WERI-Rb-1 (cell line): Measurements from ENCODE around the gene PSMD12.

ENCODE experiments used
- DNase-seq: peaks from one replicate; pipeline ENCODE4 v3.0.0-alpha.2; 2020
- H3K27ac ChIP-seq: fragments of 250-450 bp; sonication (Bioruptor Pico); 2 replicates; pipeline ENCODE4 v1.5.1; 2020; ENCODE audit warnings: mild to moderate bottlenecking, moderate library complexity
- H3K27me3 ChIP-seq: fragments of 250-450 bp; sonication (Bioruptor Pico); 2 replicates; pipeline ENCODE4 v1.5.1; 2021; ENCODE audit warnings: mild to moderate bottlenecking, low read depth, moderate library complexity; ENCODE audit not compliant: insufficient read depth, severe bottlenecking
- H3K36me3 ChIP-seq: fragments of 250-450 bp; sonication (Bioruptor Pico); 2 replicates; pipeline ENCODE4 v1.5.1; 2020; ENCODE audit warnings: mild to moderate bottlenecking, moderate library complexity
- H3K4me3 ChIP-seq: 2 replicates; pipeline ENCODE4 v1.5.1; 2011; ENCODE audit warnings: low read depth, mild to moderate bottlenecking, control low read depth, low read length
- H3K9me3 ChIP-seq: fragments of 250-450 bp; sonication (Bioruptor Pico); 2 replicates; pipeline ENCODE4 v1.5.1; 2021; ENCODE audit warnings: mild to moderate bottlenecking, moderate library complexity; ENCODE audit not compliant: severe bottlenecking
- TF ChIP-seq, protein P1 (sequence below): IDR thresholded peaks from 2 replicates; pipeline ENCODE4 v1.5.1; 2011; ENCODE audit warnings: low read depth, mild to moderate bottlenecking, control low read depth, inconsistent platforms, low read length

PSMD12 gene

DNA sequence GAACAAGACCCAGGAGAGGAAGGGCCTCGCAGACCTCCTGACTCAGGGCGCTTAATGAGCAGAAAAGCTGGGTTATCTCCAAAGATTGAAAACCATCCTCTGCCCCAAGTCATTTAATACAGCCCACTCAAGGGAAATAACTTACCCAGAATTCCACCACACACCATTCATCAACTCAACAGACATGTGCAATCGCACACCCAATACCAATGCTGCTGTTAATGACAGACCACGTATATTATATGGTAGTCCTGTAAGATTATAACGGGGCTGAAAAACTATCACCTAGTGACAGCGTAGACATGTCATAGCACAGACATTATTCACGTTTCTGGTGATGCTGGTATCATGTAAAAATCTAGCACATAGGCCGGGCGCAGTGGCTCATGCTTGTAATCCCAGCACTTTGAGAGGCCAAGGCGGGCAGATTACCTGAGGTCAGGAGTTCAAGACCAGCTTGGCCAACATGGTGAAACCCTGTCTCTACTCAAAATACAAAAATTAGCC is 68.9 kb downstream of the PSMD12 start:
- Histone ChIP-seq H3K27ac (no peak overlapping the region), H3K9me3 (peaks cover 4% of the 10 kb centered on the region), H3K4me3 (no peak overlapping the region), H3K27me3 (no peaks in the 10 kb centered on the region), H3K36me3 (no peaks in the 10 kb centered on the region)
- TF ChIP-seq, protein P1, sequence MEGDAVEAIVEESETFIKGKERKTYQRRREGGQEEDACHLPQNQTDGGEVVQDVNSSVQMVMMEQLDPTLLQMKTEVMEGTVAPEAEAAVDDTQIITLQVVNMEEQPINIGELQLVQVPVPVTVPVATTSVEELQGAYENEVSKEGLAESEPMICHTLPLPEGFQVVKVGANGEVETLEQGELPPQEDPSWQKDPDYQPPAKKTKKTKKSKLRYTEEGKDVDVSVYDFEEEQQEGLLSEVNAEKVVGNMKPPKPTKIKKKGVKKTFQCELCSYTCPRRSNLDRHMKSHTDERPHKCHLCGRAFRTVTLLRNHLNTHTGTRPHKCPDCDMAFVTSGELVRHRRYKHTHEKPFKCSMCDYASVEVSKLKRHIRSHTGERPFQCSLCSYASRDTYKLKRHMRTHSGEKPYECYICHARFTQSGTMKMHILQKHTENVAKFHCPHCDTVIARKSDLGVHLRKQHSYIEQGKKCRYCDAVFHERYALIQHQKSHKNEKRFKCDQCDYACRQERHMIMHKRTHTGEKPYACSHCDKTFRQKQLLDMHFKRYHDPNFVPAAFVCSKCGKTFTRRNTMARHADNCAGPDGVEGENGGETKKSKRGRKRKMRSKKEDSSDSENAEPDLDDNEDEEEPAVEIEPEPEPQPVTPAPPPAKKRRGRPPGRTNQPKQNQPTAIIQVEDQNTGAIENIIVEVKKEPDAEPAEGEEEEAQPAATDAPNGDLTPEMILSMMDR: no peak
- DNase-seq: no peak

DNA sequence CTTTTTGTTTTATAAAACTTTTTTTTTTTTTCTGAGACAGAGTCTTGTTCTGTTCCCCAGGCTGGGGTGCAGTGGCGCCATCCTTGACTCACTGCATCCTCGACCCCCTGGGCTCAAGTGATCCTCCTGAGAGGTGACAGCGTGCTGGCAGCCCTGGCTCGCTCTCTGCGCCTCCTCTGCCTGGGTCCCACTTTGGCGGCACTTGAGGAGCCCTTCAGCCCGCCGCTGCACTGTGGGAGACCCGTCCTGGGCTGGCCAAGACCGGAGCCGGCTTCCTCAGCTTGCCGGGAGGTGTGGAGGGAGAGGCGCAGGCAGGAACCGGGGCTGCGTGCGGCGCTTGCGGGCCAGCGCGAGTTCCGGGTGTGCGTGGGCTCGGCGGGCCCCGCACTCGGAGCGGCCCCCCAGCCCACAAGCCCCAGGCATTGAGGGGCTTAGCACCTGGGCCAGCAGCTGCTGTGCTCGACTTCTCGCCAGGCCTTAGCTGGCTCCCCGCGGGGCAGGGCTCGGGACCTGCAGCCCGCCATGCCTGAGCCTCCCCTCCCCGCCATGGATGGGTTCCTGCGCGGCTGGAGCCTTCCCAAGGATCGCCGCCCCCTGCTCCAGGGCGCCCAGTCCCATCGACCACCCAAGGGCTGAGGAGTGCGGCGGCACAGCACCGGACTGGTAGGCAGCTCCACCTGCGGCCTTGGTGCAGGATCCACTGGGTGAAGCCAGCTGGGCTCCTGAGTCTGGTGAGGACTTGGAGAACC is 71.8 kb downstream of the PSMD12 start:
- no peak for DNase-seq
- TF ChIP-seq, protein P1: no peak
- Histone ChIP-seq H3K9me3 (peaks cover 4% of the 10 kb centered on the region), H3K36me3 (no peaks in the 10 kb centered on the region), H3K4me3 (no peak overlapping the region), H3K27me3 (no peaks in the 10 kb centered on the region), H3K27ac (no peak overlapping the region)

DNA sequence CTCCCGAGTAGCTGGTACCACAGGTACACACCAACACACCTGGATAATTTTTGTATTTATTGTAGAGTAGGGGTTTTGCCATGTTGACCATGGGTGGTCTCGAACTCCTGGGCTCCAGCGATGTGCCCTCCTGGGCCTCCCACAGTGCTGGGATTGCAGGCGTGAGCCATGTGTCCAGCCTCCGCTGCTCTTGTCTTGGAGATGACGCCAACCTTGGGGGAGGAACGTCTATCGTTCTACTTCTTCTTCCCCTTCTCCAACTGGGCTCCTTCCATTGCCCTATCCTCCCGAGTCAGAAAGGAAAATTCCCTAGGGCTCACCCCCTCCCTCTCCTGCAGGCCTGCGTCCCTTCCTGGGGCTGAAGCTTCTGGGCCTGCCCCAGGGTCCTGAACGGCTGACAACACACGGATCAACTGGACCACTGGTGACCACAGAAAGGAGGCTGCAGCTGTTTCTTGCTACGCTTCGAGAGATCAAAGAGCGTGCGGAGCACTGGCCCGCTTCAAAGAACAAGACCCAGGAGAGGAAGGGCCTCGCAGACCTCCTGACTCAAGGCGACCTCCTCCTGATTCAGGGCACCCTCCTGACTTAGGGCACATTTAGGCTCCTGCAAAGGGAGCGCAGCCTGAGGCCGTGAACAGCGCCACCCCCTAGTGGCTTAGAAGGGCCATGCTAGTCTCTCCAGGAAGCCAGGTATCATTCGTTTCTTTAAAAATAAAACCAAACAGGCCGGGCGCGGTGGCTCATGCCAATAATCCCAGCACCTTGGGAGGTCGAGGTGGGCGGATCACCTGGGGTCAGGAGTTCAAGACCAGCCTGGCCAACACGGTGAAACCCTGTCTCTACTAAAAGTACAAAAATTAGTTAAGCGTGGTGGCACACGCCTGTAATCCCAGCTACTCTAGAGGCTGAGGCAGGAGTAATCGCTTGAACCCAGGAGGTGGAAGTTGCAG is 72.8 kb downstream of the PSMD12 start:
- no peaks in the 10 kb centered on the region for H3K36me3 ChIP-seq

DNA sequence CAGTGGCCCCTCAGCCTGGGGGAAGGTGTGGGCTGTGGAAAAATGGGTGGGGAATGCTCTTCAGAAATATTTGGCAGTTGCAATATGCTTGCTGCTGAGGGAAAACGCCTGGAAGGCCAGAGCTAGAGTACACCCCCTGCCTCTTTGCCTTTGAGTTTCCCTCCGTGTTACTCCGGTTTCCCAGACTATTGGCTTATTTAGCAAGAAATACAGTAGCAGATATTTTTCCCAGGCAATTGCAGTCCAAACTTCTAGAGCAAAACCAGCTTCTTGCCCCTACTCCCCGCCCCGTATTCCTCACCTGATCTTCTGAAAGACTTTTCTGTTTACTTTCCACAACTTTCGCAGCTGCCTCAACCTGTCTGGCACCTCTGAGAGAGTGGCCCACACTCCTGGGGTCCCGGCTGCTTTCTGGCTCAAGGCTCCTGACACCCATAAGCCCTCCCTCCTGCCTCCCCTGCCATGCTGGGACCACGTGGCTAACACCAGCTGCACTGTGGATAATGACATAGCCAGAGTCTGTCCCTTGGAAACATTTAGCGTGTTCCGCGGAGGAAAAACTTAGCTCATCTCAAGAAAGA is 75.6 kb downstream of the PSMD12 start:
- H3K4me3 ChIP-seq: no peak overlapping the region
- TF ChIP-seq, protein P1: no peak
- no peaks in the 10 kb centered on the region for H3K36me3 ChIP-seq
- DNase-seq: no peak
- H3K27ac ChIP-seq: no peak overlapping the region
- no peaks in the 10 kb centered on the region for H3K27me3 ChIP-seq
- peaks cover 4% of the 10 kb centered on the region for H3K9me3 ChIP-seq

More for the DNA sequence above, 72.8 kb downstream of the PSMD12 start:
- Histone ChIP-seq H3K27ac (no peak overlapping the region), H3K27me3 (no peaks in the 10 kb centered on the region), H3K4me3 (no peak overlapping the region), H3K9me3 (peaks cover 4% of the 10 kb centered on the region)
- peak; percentile 54 for DNase-seq
- TF ChIP-seq, protein P1: peak; percentile 86

DNA sequence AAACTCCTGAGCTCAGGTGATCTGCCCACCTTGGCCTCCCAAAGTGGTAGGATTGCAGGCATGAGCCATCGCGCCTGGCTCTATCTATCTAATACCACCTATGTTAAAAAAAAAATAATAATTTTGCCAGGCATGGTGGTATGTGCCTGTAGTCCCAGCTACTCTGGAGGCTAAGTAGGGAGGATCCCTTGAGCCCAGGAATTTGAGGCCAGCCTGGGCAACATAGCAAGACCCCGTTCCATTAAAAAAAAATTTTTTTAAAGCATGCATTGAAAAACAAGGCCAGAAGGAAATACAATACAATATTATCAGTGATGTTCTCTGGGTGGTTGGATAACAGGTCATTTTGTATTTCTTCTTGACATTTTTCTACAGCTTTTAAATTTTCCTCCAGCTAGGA is 76.1 kb downstream of the PSMD12 start:
- TF ChIP-seq, protein P1: no peak
- Histone ChIP-seq H3K36me3 (no peaks in the 10 kb centered on the region), H3K9me3 (no peaks in the 10 kb centered on the region), H3K27me3 (no peaks in the 10 kb centered on the region), H3K4me3 (no peak overlapping the region), H3K27ac (no peak overlapping the region)
- DNase-seq: no peak
